H9 (cell line): Measurements from ENCODE around the gene RICTOR. TPM values are rescaled to one million over a fixed set of nuclear protein-coding genes. Genes with fewer than 3 reads are reported as not detected.

Experiments
- DNase-seq: peaks from one replicate; pipeline ENCODE4 v3.0.0-alpha.2; 2017
- H2AFZ ChIP-seq: one replicate; pipeline ENCODE4 v1.6.1; 2013; ENCODE audit warnings: mild to moderate bottlenecking, low read length, control low read depth, moderate library complexity
- H2AK5ac ChIP-seq: 2 replicates; pipeline ENCODE4 v1.6.1; 2013; ENCODE audit warnings: low read length, control low read depth, mixed read lengths; ENCODE audit not compliant: insufficient read length
- H2BK120ac ChIP-seq: one replicate; pipeline ENCODE4 v1.6.1; 2013; ENCODE audit warnings: low read depth, mild to moderate bottlenecking, low read length, control low read depth, inconsistent platforms; ENCODE audit not compliant: poor library complexity, severe bottlenecking
- H2BK12ac ChIP-seq: 2 replicates; pipeline ENCODE4 v1.6.1; 2013; ENCODE audit warnings: low read length, control low read depth, mixed read lengths, low read depth; ENCODE audit not compliant: insufficient read length
- H2BK15ac ChIP-seq: 2 replicates; pipeline ENCODE4 v1.6.1; 2013; ENCODE audit warnings: low read depth, low read length, control low read depth
- H2BK20ac ChIP-seq: one replicate; pipeline ENCODE4 v1.6.1; 2013; ENCODE audit warnings: low read depth, mild to moderate bottlenecking, low read length, control low read depth, inconsistent platforms; ENCODE audit not compliant: poor library complexity, severe bottlenecking
- H2BK5ac ChIP-seq: 2 replicates; pipeline ENCODE4 v1.6.1; 2013; ENCODE audit warnings: low read length, control low read depth, mixed read lengths; ENCODE audit not compliant: insufficient read length
- H3K14ac ChIP-seq: 2 replicates; pipeline ENCODE4 v1.6.1; 2013; ENCODE audit warnings: low read length, control low read depth; ENCODE audit not compliant: insufficient read depth
- H3K18ac ChIP-seq: 2 replicates; pipeline ENCODE4 v1.6.1; 2013; ENCODE audit warnings: low read depth, mild to moderate bottlenecking, mixed read lengths, low read length, control low read depth; ENCODE audit not compliant: insufficient read length
- H3K23ac ChIP-seq: 2 replicates; pipeline ENCODE4 v1.6.1; 2013; ENCODE audit warnings: low read length, control low read depth, mixed read lengths, low read depth; ENCODE audit not compliant: insufficient read length
- H3K23me2 ChIP-seq: 2 replicates; pipeline ENCODE4 v1.6.1; 2013; ENCODE audit warnings: low read depth, mild to moderate bottlenecking, mixed read lengths, low read length, control low read depth; ENCODE audit not compliant: insufficient read length, poor library complexity, severe bottlenecking
- H3K27ac ChIP-seq: 2 replicates; pipeline ENCODE4 v1.5.1; 2013; ENCODE audit warnings: low read length, control low read depth, mixed read lengths, low read depth; ENCODE audit not compliant: insufficient read length
- H3K27me3 ChIP-seq: 2 replicates; pipeline ENCODE4 v1.6.1; 2013; ENCODE audit warnings: low read length, control low read depth, inconsistent platforms; ENCODE audit not compliant: insufficient read depth
- H3K4ac ChIP-seq: 2 replicates; pipeline ENCODE4 v1.6.1; 2013; ENCODE audit warnings: low read depth, mild to moderate bottlenecking, control low read depth, inconsistent platforms, low read length, moderate library complexity
- H3K4me1 ChIP-seq: 2 replicates; pipeline ENCODE4 v1.6.1; 2013; ENCODE audit warnings: low read length, control low read depth, inconsistent platforms; ENCODE audit not compliant: insufficient read depth
- H3K4me2 ChIP-seq: 2 replicates; pipeline ENCODE4 v1.6.1; 2013; ENCODE audit warnings: low read length, control low read depth, mixed read lengths; ENCODE audit not compliant: insufficient read length, insufficient read depth
- H3K56ac ChIP-seq: 2 replicates; pipeline ENCODE4 v1.6.1; 2013; ENCODE audit warnings: low read depth, mild to moderate bottlenecking, mixed read lengths, low read length, control low read depth; ENCODE audit not compliant: insufficient read length
- H3K79me1 ChIP-seq: 2 replicates; pipeline ENCODE4 v1.6.1; 2013; ENCODE audit warnings: low read depth, mild to moderate bottlenecking, moderate library complexity, low read length, control low read depth, inconsistent platforms; ENCODE audit not compliant: insufficient read depth, poor library complexity, severe bottlenecking
- H3K79me2 ChIP-seq: 2 replicates; pipeline ENCODE4 v1.6.1; 2013; ENCODE audit warnings: low read length, control low read depth, inconsistent platforms; ENCODE audit not compliant: insufficient read depth
- H3K9ac ChIP-seq: 2 replicates; pipeline ENCODE4 v1.6.1; 2013; ENCODE audit warnings: low read length, control low read depth, mixed read lengths; ENCODE audit not compliant: insufficient read length; ENCODE audit errors: extremely low read depth
- H3K9me3 ChIP-seq: one replicate; pipeline ENCODE4 v1.6.1; 2013; ENCODE audit warnings: low read depth, low read length, inconsistent platforms; ENCODE audit not compliant: control insufficient read depth
- H3T11ph ChIP-seq: one replicate; pipeline ENCODE4 v1.6.1; 2013; ENCODE audit warnings: mild to moderate bottlenecking, low read length, control low read depth, inconsistent platforms
- H4K20me1 ChIP-seq: one replicate; pipeline ENCODE4 v1.6.1; 2013; ENCODE audit not compliant: control insufficient read depth, insufficient read length, insufficient read depth
- H4K5ac ChIP-seq: 2 replicates; pipeline ENCODE4 v1.6.1; 2013; ENCODE audit warnings: low read depth, mild to moderate bottlenecking, mixed read lengths, low read length, control low read depth; ENCODE audit not compliant: insufficient read length
- H4K8ac ChIP-seq: replicated peaks from 2 replicates; pipeline ENCODE4 v1.6.1; 2013; ENCODE audit warnings: low read length, control low read depth, mixed read lengths, low read depth; ENCODE audit not compliant: insufficient read length
- H4K91ac ChIP-seq: 2 replicates; pipeline ENCODE4 v1.6.1; 2013; ENCODE audit warnings: low read depth, mild to moderate bottlenecking, moderate library complexity, mixed read lengths, low read length, control low read depth; ENCODE audit not compliant: insufficient read length
- H3K27ac Mint-ChIP-seq, 3 experiments: 2 replicates in 2 of 3; 3 replicates in 1 of 3; pipeline ENCODE4 v1.8.0; 2020 to 2021; ENCODE audit warnings: mixed read lengths in 3 of 3, mild to moderate bottlenecking in 1 of 3, moderate library complexity in 1 of 3
- H3K27me3 Mint-ChIP-seq: 2 replicates; pipeline ENCODE4 v1.8.0; 2021; ENCODE audit warnings: low read depth, mild to moderate bottlenecking, moderate library complexity, mixed read lengths
- H3K36me3 Mint-ChIP-seq, 3 experiments: 2 replicates in 2 of 3; 3 replicates in 1 of 3; pipeline ENCODE4 v1.8.0; 2020 to 2021; ENCODE audit warnings: low read depth in 3 of 3, mixed read lengths in 3 of 3; ENCODE audit not compliant: insufficient read depth in 1 of 3
- H3K4me1 Mint-ChIP-seq, 2 experiments: 2 replicates each; pipeline ENCODE4 v1.8.0; 2020; ENCODE audit warnings: mixed read lengths in 2 of 2
- H3K4me3 Mint-ChIP-seq, 2 experiments: 2 replicates in 1 of 2; 3 replicates in 1 of 2; pipeline ENCODE4 v1.8.0; 2020 to 2021; ENCODE audit warnings: mild to moderate bottlenecking in 2 of 2, mixed read lengths in 2 of 2, moderate library complexity in 1 of 2
- H3K9me3 Mint-ChIP-seq, 2 experiments: 2 replicates in 1 of 2; 3 replicates in 1 of 2; pipeline ENCODE4 v1.8.0; 2020; ENCODE audit warnings: mild to moderate bottlenecking in 2 of 2, mixed read lengths in 2 of 2, moderate library complexity in 1 of 2
- WGBS: extraction: QIAGEN DNeasy Blood & Tissue Kit; methylation state at CpG from one replicate; pipeline ENCODE4 v1.1.7; 2013; ENCODE audit warnings: missing lambda C conversion rate, low lambda C conversion rate, mixed read lengths; ENCODE audit not compliant: insufficient read length; ENCODE audit errors: extremely low coverage; 5-methylcytosine and 5-hydroxymethylcytosine counted together
- total RNA-seq: library from RNA; stranded (reverse); gene quantifications from 2 replicates; pipeline ENCODE4 v1.2.1, GENCODE V29; 2021
- TF ChIP-seq, protein P1 (sequence below): fragments of 200-600 bp; sonication (generic); conservative IDR thresholded peaks from 3 replicates; pipeline ENCODE4 v1.8.0; 2021; ENCODE audit warnings: antibody characterized with exemption, mild to moderate bottlenecking

Gene RICTOR
- total RNA-seq, 1 experiment from 2014 or later: 20.9 TPM

GRCh38 chr5:39009280-39009679 is 64.9 kb downstream of the RICTOR start:
- H3K4ac ChIP-seq: no peak overlapping the region
- H2BK5ac ChIP-seq: no peak overlapping the region
- H3K27ac Mint-ChIP-seq: no peak overlapping the region
- no peak overlapping the region for H4K91ac ChIP-seq
- peaks cover 19% of the 10 kb centered on the region for H3K9me3 ChIP-seq
- H2BK120ac ChIP-seq: no peak overlapping the region
- no peaks in the 10 kb centered on the region for H3K27me3 ChIP-seq
- no peak overlapping the region for H2AK5ac ChIP-seq
- H3K4me2 ChIP-seq: no peak overlapping the region
- H4K5ac ChIP-seq: no peak overlapping the region
- no peaks in the 10 kb centered on the region for H3K27me3 Mint-ChIP-seq
- no peaks in the 10 kb centered on the region for H3K79me1 ChIP-seq
- H3K14ac ChIP-seq: no peak overlapping the region
- peaks cover 3 to 4% of the 10 kb centered on the region in 2 experiments; a peak in 1 of 4 replicates for H3K4me1 Mint-ChIP-seq
- no peak overlapping the region for H3K4me3 Mint-ChIP-seq
- H4K8ac ChIP-seq: no peak overlapping the region
- H3K23me2 ChIP-seq: no peaks in the 10 kb centered on the region
- no peak overlapping the region for H3K18ac ChIP-seq
- no peaks in the 10 kb centered on the region for H3K79me2 ChIP-seq
- no peak overlapping the region for H2BK20ac ChIP-seq
- H3K23ac ChIP-seq: no peak overlapping the region
- H2BK15ac ChIP-seq: no peak overlapping the region
- no CpG with 5 or more reads among the region's 1 CpG for WGBS
- H3K36me3 Mint-ChIP-seq: peaks cover 32 to 35% (median 32%) of the 10 kb centered on the region in 3 experiments
- H2AFZ ChIP-seq: no peak overlapping the region
- H3K56ac ChIP-seq: no peak overlapping the region
- H3T11ph ChIP-seq: no peak overlapping the region
- peaks cover 28 to 32% of the 10 kb centered on the region in 2 experiments for H3K9me3 Mint-ChIP-seq
- H2BK12ac ChIP-seq: no peak overlapping the region
- H3K9ac ChIP-seq: no peak overlapping the region
- H4K20me1 ChIP-seq: no peaks in the 10 kb centered on the region
- TF ChIP-seq, protein P1, sequence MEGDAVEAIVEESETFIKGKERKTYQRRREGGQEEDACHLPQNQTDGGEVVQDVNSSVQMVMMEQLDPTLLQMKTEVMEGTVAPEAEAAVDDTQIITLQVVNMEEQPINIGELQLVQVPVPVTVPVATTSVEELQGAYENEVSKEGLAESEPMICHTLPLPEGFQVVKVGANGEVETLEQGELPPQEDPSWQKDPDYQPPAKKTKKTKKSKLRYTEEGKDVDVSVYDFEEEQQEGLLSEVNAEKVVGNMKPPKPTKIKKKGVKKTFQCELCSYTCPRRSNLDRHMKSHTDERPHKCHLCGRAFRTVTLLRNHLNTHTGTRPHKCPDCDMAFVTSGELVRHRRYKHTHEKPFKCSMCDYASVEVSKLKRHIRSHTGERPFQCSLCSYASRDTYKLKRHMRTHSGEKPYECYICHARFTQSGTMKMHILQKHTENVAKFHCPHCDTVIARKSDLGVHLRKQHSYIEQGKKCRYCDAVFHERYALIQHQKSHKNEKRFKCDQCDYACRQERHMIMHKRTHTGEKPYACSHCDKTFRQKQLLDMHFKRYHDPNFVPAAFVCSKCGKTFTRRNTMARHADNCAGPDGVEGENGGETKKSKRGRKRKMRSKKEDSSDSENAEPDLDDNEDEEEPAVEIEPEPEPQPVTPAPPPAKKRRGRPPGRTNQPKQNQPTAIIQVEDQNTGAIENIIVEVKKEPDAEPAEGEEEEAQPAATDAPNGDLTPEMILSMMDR: no peak
- H3K27ac ChIP-seq: no peak overlapping the region
- H3K4me1 ChIP-seq: no peaks in the 10 kb centered on the region
- no peak for DNase-seq
